ENCODE measurements around the gene TRPM8.

The TRPM8 gene

DNA sequence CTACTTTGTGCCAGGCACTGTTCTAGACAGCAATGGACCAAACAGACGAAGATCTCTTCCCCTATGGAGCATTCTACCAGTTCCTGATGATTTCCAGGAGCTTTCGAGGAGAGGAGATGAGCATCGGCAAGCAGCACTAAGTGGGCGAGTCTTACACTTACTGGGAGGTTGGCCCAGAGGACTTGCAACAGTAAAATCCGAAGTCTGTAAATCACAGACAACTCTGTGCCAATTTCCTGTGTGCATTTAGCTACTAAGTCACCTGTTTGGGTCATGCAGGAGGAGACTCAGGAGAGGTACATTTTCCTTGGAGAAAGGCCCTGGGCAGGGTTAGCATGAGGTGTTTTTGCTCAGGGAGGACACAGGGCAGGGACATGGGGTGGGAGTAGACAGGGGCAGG, 58.9 kb downstream of the TRPM8 start:
- DNase-seq (ENCODE audit: low spot score) = no peak

DNA sequence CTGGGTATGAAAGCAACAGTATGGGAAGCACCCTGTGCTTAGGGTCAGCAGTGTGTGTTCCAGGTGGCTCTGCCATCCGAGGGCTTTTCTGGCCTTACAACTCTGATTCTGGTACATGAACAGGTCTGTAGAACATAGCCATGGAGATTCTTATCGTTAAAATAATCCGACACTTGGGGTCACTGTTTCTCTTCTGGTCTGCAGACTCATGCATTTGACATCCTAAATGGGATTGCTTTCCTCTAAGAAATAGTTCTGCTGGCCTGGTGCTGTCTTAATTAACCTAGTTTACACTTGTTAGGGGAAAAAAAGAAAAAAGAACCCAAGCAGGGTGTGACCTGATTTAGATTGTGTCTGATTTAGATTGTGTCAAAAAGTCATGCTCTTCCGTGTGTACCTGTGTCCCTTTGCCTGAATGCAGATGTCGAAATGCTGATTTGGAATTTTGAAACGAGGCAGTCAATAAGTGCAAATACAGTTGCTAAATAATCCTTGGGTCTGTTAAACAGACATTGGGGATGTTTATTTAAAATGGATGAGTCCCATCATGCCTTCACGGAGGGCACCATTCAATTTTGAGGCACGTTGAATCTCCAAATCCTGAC, 59.6 kb downstream of the TRPM8 start:
- DNase-seq (ENCODE audit: low spot score) = peak; percentile 73

DNA sequence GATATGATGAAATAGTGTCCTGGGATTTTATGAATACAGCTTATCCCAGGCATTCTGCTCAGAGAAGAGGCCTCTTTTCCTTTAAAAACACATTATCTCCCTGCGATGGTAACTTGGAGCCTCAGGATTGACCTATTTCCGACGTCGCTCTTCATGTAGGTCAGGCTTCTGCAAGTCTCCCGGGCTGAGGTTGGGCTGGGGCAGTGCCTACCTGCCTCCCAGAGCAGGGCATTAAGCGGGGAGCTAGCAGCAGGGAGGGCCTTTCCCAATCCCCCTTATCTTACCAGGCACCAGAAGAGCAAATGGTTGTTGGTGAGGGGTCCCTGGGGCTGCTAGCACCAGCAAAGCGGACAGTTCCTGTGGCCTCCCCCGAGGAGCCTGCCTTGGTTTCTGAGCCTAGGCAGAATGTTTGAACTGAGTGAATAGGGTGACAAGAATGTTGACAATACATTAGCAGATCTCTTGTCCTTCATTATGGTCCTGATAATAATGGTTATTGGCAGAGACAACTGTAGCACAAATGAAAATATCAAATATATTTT, 60.2 kb downstream of the TRPM8 start:
- DNase-seq (ENCODE audit: low spot score) = no peak

DNA sequence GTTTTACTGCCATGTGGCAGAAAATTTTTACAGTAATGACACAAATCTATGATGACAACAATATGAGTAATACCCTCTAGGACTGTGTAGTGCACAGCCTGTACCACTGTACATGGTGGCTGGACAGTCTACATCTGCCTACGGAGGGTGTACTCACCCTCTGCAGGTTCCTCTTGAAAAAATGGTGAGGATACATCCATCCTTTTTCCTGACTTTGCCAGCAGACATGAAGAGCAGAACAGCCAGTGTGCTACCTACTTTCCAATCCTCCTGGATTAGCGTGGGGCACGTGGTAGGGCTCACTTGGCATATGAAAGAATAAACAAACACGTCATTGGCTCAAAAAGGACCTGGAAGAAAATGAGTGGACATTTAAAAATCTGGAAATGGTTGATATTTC, 62.6 kb downstream of the TRPM8 start:
- DNase-seq (ENCODE audit: low spot score) = no peak

DNA sequence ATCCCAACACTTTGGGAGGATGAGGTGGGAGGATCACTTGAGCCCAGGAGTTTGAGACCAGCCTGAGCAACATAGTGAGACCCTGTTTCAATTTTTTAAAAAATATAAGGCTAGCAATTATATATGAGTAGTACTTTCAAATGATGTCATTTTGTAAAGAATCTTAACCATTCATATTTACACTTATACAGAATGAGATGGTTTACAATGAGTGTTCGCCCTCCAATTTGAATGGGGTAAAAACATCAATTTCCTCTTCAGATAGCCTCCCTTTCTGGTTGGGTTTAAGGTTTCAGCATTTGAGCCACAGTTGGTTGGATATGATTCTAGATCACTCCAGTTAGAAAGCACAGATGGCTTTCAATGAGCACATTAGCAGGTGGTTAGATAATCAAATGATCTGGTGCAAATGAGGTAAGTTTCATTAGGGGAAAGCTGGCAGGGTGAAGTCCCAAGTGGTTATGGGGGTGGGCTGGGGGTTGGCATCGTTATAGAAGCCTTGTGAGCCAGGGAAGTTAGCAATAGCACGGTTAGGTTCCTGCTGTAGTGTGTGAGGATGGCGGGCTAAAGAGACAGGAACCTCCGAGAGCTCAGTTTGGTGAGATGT, 63.9 kb downstream of the TRPM8 start:
- no peak for DNase-seq (ENCODE audit: low spot score)

DNA sequence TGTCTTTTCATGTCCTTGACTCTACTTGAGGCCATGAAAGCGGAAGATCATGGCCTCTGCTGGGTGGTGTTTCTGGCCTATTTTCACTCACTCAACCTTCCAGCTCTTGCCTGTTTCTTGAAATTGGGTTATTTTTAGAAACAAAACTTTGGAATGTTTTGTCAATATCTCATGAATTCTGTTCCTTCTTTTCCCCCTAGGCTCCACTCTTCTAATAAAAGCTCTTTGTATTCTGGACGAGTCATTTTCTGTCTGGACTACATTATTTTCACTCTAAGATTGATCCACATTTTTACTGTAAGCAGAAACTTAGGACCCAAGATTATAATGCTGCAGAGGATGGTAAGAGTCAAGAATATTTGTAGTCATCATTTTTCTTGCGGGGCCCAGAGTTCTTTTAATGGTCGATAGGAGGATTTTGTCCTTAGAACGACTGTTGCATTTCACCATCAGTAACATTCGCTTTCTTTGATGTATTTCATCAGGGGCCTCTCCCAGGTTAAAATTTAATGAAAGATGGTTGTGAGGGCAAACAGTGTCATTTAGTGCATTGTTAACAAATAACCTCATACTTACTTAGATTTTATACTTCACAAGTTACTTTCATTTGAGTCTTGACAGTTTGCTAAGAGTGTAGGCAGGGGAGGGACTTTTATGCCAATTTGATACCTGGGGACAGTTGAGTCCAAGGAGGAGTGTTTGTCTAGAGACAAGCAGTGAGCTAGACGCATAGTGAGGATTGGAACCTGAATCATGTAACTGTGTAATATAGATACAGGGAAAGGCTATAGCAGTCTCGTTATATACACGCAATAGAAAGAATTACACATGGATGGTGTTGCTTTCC, 64.6 kb downstream of the TRPM8 start:
- DNase-seq (ENCODE audit: low spot score) = no peak

DNA sequence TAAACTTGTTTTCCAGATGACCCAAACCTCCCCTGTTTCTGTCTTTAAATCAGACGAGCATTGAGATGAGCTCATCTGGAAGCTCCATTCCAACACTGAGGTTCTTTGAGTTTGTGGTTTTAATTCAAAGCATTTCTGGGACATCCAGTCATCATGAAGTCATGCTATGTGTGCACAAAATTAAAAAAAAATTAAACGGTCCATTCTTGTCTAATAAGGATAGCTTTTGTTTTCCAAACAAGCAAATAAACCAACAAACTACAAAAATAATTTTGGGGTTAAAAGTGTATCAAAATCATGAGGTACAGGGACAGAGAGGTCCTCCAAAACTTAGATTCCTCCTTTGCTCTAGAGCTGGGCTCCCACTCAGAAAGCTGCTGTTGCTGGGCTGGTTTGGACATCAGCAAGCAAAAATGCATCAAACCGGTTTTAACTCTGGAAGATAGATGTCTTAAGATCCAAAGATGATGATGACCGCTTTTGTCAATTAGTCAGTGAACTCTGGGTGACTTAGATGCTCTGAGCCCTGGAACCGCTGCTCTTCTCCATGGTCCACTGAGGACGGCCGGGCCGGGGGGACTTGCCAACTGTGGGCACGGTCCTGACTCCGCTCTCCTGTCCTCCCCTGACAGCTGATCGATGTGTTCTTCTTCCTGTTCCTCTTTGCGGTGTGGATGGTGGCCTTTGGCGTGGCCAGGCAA, 65.4 kb downstream of the TRPM8 start:
- peak; percentile 83 for DNase-seq (ENCODE audit: low spot score)

DNA sequence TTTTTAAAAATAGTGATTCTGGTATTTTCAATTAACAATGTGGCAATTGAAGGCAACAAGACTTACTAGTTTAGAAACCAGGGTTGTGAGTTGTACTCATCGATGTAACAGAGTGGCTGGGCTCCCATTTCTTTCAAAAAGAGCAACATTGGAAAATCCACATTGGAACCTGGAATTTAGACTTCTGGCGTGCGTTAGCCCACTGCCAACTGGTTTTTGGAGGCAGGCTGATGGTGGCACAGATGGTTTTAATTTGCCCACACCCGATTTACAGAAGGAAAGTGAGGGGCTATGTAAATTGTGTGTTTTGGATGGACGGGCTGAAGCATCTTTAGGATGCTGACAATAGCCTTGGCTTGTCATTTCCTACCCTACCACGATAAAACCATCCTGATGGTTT, 66.3 kb downstream of the TRPM8 start:
- no peak for DNase-seq (ENCODE audit: low spot score)

DNA sequence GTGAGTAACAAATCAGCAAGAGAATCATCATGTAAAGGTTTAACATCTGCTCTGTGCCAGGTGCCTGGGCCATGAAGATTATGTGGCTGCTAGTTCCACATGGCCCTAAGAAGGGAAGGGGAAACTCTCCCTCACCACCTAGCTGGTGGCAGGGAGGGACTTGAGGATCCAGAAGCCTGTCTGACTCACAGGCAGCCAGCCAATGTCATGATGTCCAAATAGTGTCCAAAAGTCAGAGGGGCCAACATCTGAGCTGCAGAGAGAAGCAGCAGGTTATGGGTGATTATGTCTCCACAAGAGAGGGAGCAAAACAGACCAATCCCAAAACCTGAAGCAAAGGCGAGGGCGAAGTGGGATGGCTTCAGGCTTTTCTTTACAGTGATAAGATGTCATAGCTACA, 71.4 kb downstream of the TRPM8 start:
- no peak for DNase-seq (ENCODE audit: low spot score)

DNA sequence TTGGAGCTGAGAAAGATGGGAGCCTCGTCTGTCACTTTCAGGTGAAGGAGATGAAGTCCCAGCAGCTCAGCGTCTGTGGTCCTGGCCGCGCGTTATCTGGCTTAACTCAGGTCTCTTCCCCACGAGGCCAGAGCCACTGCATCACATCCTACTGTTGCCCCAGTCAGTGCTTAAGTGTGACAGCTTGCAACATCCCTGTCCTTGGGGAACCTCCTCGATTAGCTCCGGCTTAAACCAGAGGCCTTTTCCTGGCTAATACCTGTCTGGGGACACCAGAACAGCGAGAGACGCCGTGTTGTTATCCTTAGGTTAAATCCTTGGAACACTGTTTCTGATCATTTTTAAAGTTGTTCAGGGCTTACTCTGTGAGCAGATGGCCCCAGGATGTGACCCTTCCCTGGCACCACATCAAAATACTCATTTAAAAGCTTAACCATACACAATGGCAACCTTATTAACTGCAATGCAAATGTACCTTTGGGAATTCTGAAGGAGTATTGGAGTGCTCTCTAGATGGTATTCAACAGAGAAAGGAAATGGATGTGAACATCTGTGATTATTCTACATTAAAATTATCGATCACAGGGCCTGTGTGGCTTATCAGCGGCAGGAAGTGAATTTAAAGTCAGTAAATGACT, 72.2 kb downstream of the TRPM8 start:
- DNase-seq (ENCODE audit: low spot score) = no peak

DNA sequence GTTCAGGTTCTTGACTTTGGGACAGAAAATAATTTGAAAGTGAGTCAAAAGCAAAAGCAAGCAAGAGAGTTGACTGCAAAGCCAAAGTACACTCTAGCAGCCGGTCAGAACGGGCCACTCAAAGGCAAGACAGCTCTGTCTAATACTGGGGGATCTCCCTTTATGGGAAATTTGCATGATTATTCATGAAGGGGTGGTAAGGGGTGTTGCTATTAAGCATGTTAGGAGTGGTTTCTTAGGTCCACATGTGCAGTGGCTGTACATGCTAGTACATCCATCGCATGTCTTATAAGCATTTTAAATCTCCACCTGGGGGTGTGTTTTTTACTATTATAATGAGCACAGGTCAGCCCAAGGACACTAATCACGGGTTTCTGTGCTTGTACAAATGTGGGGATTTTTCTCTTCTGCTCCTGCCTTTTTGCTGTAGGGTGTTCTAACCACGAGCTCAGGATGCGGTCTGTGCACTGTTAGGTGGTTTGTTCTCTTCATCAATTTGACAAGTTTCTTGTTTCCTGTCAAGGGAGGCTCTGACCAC, 73.2 kb downstream of the TRPM8 start:
- DNase-seq (ENCODE audit: low spot score) = no peak

DNA sequence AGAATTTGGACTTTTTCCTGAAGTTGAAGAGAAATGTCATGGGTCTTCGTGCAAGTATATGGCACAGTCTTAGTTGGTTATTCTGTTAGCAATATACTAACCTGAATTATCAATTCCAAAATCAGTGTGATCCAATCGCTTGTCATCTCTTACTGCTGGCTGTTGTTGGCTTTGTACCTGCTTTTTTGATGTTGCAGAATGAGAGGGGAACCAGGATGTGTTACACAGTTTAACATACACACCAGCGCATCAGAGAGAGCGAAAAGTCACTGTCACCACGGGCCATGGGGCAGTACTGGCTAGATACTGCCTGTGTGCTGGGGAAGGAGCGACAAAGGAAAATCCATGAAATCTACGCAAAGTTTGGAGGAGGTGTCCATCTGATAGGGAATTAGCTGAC, 74.0 kb downstream of the TRPM8 start:
- no peak for DNase-seq (ENCODE audit: low spot score)

DNA sequence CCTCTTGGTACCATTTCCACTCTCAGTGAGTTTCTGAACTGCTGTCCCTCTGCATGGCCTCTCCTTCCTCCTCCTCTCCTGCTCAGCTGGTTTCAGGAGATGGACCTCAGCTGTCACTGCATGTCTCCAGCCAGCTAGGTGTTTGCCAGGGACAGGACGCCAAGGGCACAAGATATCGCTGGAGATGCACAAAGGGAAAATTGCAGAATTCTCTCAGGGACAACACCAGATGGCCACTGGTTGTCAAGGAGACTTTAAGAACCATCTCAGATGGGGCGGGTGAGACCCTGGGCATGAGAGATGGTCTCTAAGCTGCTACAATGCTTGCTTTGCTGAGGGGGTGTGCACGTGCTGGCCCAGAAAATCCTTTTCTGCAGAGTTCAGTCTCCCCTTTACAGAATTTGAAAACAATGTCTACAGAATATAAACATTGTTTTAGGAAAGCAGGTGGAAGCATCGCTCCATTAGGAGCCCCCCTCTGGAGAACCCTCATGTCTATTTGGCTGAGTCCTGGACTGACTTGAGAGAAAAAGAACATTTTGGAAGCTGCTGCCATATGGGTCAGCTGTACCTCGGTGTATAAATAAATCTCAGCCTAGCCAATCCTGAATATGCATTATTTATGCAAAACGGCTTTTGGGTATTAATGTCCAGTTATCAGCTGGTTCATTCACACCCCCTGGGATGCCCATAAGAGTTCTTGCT, 75.5 kb downstream of the TRPM8 start:
- no peak for DNase-seq (ENCODE audit: low spot score)

DNA sequence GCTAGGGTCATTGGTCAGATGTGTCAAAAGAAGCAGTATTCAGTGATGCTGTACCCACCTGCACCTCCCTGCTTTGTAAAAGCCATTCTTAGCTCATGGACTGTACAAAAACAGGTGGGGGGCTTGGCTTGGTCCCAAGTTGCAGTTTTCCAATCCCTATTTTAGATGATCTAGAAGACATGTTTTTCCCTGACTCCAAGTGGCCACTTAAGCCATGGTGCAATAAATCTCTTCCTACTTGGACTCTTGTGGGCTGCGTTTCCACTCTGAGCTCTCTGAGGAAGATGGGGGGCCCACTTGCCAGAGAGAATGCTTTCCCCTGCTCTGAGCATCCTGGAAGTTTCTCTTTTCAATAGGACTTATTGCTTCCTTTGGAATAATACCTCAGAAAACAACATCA, 76.3 kb downstream of the TRPM8 start:
- DNase-seq (ENCODE audit: low spot score) = no peak

DNA sequence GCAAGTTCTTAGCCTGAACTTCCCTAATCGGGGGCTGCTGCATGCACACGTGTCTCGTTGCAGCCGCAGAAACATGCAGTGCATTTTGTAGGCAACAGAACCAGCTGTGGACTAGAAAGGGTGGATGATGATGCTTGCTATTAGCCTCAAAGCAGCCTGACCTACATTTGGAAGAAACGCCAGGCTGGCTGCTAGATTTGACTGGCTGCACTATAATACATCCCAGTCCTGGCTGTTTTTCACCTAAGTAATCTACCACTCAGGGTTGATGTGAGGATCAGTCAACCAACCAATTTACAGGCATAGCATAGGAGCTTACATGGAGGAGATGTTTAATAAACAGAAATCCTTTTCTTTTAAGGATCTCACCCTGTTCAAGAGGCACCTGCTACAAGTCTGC, 77.0 kb downstream of the TRPM8 start:
- no peak for DNase-seq (ENCODE audit: low spot score)

DNA sequence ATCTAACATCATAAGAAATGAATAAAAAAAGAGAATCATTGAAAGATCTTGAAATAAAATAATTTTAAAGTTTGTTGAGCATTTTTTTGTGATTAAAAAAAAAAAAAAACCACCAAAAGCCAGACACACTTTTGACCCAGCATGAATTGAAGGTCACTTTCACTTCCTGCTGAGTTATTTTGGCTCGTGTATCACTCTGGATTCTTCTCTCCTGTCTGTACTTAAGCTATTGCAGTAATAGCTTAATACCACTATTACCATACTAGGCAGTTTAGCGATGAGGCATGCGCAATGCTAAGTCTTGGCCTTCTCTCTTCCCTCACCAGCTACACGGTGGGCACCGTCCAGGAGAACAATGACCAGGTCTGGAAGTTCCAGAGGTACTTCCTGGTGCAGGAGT, 78.8 kb downstream of the TRPM8 start:
- peak; percentile 27 for DNase-seq (ENCODE audit: low spot score)

DNA sequence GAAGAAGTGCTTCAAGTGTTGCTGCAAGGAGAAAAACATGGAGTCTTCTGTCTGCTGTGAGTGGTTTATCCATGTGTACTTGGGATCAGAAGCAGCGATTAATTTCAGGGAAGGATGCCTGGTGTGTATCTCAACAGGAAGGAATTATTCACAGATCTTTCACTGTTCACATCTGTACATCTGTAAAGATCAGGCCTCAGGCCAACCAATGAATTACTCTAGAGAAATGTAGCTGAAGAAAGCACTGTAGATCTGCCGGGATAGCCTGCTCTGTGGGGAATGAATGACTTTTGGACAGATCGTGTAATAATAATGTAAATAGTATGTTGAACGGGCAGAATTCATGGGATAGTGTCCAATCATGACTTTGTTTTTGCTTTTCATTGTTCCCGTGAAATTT, 79.3 kb downstream of the TRPM8 start:
- DNase-seq (ENCODE audit: low spot score) = peak; percentile 56

DNA sequence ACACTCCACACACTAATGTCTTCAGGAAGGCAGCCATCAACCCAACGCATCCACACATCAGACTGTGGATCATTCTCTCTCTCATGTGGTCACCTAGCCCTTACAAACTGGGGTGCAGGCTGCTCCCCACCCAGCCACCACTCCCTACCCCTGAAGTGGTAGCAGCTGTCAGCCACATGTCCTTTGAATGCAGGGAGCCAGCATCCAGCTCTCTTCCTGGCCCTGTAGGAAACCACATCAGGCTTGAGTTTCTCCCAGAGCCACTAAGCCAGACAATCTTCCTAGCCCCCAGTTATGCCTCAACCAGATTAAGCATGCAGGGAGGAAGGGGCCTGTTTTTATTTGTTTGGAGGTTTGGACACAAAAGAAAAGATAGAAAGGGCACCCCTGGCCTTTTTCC, 80.5 kb downstream of the TRPM8 start:
- peak; percentile 27 for DNase-seq (ENCODE audit: low spot score)

DNA sequence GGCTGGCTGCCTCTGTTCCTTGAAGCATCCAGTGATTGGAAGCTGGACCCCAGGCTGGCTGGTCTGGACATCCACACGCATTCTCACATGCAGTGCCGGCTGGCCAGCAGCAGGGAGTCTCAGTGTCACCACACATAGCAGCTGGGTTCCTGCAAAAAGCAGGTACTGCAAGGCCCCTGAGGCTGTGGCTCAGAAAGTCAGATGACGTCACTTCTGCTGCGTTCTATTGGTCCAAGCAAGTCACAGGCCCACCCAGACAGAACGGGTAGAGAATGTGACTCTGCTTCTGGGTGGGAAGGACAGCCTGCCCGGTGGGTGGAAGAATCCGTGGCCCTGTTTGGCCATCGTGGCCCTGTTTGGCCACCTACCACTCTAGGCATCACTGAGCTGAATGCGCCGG, 82.0 kb downstream of the TRPM8 start:
- DNase-seq (ENCODE audit: low spot score) = no peak

DNA sequence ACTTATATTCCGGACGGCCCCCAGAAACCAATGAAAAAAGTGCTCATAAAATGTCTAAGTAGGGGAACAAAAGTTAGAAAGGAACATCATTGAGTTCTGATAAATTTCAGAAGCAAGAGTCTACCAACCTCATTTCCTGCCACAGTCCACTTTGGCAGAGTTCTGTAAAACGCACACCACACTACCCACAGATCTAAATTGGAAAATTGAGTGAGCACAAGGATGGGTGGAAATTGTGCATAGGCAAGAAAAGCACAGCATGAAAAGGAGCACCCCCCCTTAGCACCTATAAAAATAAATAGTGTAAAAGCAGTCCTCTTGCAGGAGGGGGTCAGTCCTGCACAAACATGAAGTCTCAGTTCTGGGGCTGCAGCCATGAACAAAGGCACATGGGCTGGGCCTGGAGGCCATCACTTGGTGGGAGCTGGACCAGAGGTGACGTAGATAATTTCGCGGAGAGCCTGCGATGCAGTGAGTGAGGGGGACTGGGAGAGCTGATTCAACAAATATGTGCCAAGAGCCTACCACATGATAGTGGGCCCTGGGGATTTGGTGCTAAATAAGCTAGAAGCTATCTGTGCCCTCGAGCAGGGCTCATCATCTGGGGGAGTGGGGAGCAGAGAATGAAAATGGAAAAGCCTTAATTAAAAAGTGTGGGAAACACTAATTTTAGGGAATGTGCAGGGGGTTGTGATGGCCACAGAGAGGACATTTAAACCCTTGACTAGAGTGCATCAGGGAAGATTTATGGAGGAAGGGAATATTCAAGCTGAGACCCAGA, 84.4 kb downstream of the TRPM8 start:
- no peak for DNase-seq (ENCODE audit: low spot score)
